BJ (cell line): Measurements from ENCODE around the gene DAD1. TPM values are rescaled to one million over a fixed set of nuclear protein-coding genes. Genes with fewer than 3 reads are reported as not detected.

Experiments
- CTCF ChIA-PET: fragments of 350-600 bp; formaldehyde crosslinking; extraction: SDS; loops from one replicate; lab custom pipeline; 2021; ENCODE audit warnings: antibody characterized with exemption, inconsistent platforms; lab: Yijun Ruan, JAX
- POLR2A ChIA-PET: fragments of 300-600 bp; sonication (Branson Sonifier 250); formaldehyde crosslinking; extraction: SDS; loops from one replicate; lab custom pipeline; 2021; ENCODE audit warnings: antibody characterized with exemption; lab: Charles Lee
- DNase-seq: peaks from one replicate; pipeline ENCODE4 v3.0.0-alpha.2; 2011; ENCODE audit warnings: low read depth
- H3K27me3 ChIP-seq: 2 replicates; pipeline ENCODE4 v1.6.0; 2011; ENCODE audit warnings: low read length; ENCODE audit not compliant: control insufficient read depth, insufficient read depth
- H3K36me3 ChIP-seq: 2 replicates; pipeline ENCODE4 v1.5.1; 2011; ENCODE audit warnings: low read length; ENCODE audit not compliant: control insufficient read depth, insufficient read depth
- H3K4me3 ChIP-seq: 2 replicates; pipeline ENCODE4 v1.5.1; 2011; ENCODE audit warnings: low read depth, mild to moderate bottlenecking, control low read depth, low read length
- polyA plus RNA-seq: library from polyadenylated mRNA; depleted of rRNA; stranded (reverse); fragments of >200 nt; gene quantifications from 2 replicates; pipeline ENCODE4 v1.2.3, GENCODE V29; 2011
- TF ChIP-seq, protein P1 (sequence below): IDR thresholded peaks from 2 replicates; pipeline ENCODE4 v1.5.1; 2011; ENCODE audit warnings: low read depth, mild to moderate bottlenecking, control low read depth, inconsistent platforms, low read length, moderate library complexity; ENCODE audit not compliant: insufficient read depth

DAD1 gene
- polyA plus RNA-seq, 1 experiment, result 383 TPM

DNA sequence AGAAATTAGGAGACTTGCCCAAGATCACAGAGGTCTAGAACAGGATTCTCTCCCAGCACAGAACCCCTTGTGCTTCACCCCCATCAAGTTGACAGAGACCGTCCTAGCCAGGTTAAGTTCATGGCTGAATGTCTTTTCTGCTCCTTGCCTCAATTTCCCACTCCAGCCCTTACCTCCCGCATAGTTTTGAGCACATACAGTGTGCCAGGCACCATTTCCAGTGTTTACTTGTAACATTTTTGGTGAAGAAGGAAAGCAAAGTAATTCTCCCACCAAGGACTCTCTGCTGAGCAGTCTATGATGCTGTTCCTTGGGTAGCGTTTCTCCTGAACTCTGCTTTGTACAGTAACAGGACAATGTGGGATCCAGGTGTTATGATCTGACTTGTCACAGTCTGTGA, 10.3 kb upstream of the DAD1 start:
- POLR2A ChIA-PET, result interaction anchor here (1.0 to 2.0 kb wide), 3 partner anchors 8 to 15 kb away, joined by 4 to 5 read pairs (median 4); no protein-coding TSS in a partner anchor
- CTCF ChIA-PET, result interaction anchor here (0.8 to 6.3 kb wide), 9 partner anchors 8 to 54 kb away, joined by 3 to 45 read pairs (median 10); partner anchors contain the start of gene DAD1
- Histone ChIP-seq H3K4me3 (peak overlapping the region; percentile 95), H3K36me3 (peaks cover 17% of the 10 kb centered on the region), H3K27me3 (no peaks in the 10 kb centered on the region)
- DNase-seq, result no peak
- TF ChIP-seq, protein P1, sequence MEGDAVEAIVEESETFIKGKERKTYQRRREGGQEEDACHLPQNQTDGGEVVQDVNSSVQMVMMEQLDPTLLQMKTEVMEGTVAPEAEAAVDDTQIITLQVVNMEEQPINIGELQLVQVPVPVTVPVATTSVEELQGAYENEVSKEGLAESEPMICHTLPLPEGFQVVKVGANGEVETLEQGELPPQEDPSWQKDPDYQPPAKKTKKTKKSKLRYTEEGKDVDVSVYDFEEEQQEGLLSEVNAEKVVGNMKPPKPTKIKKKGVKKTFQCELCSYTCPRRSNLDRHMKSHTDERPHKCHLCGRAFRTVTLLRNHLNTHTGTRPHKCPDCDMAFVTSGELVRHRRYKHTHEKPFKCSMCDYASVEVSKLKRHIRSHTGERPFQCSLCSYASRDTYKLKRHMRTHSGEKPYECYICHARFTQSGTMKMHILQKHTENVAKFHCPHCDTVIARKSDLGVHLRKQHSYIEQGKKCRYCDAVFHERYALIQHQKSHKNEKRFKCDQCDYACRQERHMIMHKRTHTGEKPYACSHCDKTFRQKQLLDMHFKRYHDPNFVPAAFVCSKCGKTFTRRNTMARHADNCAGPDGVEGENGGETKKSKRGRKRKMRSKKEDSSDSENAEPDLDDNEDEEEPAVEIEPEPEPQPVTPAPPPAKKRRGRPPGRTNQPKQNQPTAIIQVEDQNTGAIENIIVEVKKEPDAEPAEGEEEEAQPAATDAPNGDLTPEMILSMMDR, result no peak

DNA sequence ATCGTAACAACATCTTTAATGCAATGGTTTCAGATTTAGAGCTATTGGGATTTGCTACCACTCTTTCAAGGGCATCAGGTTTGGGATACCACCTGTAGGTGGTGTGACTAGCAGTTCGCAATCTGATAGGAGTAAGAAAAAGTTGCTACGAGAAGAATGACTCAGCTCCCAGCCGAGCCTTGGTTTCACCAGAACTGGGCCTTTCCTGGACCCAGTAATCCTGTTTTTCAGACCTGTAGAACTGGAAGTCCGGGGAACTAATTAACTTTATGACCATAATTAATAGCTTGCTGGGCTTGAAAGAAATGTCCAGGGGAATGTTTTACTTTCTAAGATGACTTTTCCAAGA, 9.8 kb upstream of the DAD1 start:
- CTCF ChIA-PET, result interaction anchor here (0.8 to 6.3 kb wide), 9 partner anchors 9 to 54 kb away, joined by 3 to 45 read pairs (median 10); partner anchors contain the start of gene DAD1
- Histone ChIP-seq H3K36me3 (peaks cover 17% of the 10 kb centered on the region), H3K27me3 (peaks cover 2% of the 10 kb centered on the region), H3K4me3 (peak overlapping the region; percentile 95)
- DNase-seq, result no peak
- POLR2A ChIA-PET, result interaction anchor here (1.0 to 2.0 kb wide), 3 partner anchors 9 to 14 kb away, joined by 4 to 5 read pairs (median 4); no protein-coding TSS in a partner anchor
- TF ChIP-seq, protein P1, result peak; percentile 45

DNA sequence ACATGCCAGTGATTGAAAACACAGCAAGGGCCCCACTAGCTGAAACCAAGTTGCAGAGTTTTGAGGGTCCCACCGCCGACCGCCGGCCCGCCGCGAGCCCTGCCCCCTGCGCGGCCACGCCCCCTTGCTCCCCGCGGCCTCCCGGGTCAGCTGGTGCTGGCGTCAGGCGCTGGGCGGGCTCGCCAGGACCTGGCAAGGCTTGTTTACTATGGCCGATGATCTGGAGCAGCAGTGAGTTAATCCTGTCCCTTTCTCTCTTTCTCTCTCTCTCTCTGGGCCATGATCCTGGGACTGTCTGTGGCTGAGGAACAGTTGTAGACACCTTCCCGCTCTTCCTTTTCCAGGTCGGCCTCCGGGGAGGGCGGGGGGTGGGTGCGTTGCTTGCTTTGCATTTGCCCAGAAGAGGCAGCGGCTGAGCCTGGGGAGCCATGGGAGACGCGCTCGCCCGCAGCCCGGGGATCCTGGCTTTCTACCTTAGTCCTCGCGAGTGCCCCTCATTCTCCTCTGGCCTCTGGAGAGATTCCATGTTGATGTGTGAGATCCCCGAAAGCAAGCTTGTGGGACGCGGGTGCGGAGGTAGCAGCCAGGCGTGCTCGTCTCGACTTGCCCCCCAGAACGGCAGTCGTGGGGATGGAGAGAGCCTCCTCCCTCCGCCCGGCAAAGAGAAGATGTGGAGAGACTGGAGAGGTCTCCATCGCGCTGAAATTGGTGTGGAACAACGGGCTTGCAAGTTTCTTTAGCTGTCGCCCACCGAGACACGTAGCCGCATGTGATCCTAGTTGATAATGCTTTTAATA, 9.3 kb upstream of the DAD1 start, which contains the start of gene ABHD4:
TSS of gene ABHD4 (plus strand) at position 202 of the 797 bp plus-strand sequence. CDS start at position 209, 7 bp downstream.
- Histone ChIP-seq H3K27me3 (peaks cover 2% of the 10 kb centered on the region), H3K4me3 (peak within 1 kb of the TSS; percentile 95), H3K36me3 (peaks cover 13% of the 10 kb centered on the region)
- ChIA-PET POLR2A (interaction anchor here (1.0 to 2.0 kb wide), 4 partner anchors 8 to 14 kb away, joined by 3 to 5 read pairs (median 4); no protein-coding TSS in a partner anchor), CTCF (interaction anchor here (0.6 to 6.3 kb wide), 12 partner anchors 9 to 253 kb away, joined by 3 to 45 read pairs (median 4); partner anchors contain the start of gene DAD1)
- TF ChIP-seq, protein P1, result no peak
- DNase-seq, result no peak

DNA sequence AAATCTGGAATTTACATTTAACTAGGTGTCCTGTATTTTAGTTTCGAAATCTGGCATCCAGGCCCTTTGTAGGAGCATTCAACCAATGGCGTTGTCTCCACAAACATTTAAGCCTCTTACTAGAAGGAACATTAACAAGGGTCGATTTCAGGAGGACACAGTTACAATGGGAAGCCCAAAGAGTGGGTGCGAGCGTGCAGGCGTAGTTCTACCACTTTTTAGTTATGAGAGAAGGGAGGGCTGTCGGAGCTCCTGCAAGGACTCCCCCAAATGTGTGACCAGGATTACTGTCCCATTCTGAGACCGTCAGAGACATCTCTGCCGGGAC, 8.7 kb upstream of the DAD1 start:
- DNase-seq, result no peak
- Histone ChIP-seq H3K27me3 (peaks cover 3% of the 10 kb centered on the region), H3K4me3 (peak overlapping the region; percentile 95), H3K36me3 (peaks cover 10% of the 10 kb centered on the region)
- CTCF ChIA-PET, result interaction anchor here (0.6 to 6.3 kb wide), 9 partner anchors 8 to 253 kb away, joined by 3 to 45 read pairs (median 10); partner anchors contain the start of gene DAD1
- POLR2A ChIA-PET, result interaction anchor here (1.0 to 2.0 kb wide), 2 partner anchors 8 to 10 kb away, joined by 3 to 4 read pairs; no protein-coding TSS in a partner anchor
- TF ChIP-seq, protein P1, result no peak

DNA sequence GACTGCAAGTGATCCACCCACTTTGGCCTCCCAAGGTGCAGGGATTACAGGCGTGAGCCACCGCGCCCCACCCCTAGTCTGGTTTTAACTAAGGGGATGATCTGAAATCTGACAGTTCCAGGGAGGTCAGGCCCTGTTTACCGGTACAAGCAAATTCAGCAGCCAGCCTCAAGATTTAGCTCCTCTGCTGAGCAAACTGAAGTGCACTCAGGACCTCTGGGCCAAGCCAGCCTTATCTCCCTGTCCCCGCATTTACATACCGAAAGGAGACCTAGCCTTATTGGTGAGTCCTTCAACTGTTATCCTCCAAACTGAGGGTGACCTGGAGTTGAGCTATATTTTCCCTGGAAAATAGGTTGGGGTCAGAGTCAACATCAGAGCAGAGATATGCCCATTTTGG, 8.2 kb upstream of the DAD1 start:
- Histone ChIP-seq H3K27me3 (peaks cover 6% of the 10 kb centered on the region), H3K4me3 (no peak overlapping the region), H3K36me3 (peaks cover 6% of the 10 kb centered on the region)
- no peak for DNase-seq
- TF ChIP-seq, protein P1, result no peak
- POLR2A ChIA-PET, result interaction anchor here (2.0 kb wide), 1 partner anchor 10 kb away, joined by 4 read pairs; no protein-coding TSS in a partner anchor
- CTCF ChIA-PET, result interaction anchor here (1.0 to 6.3 kb wide), 6 partner anchors 11 to 56 kb away, joined by 3 to 45 read pairs (median 14); no protein-coding TSS in a partner anchor
